Measurements from ENCODE around the gene PECR. TPM values are rescaled to one million over a fixed set of nuclear protein-coding genes. Genes with fewer than 3 reads are reported as not detected.
A peak's percentile ranks its signal among the peaks of the same experiment; 100 is the strongest.

The PECR gene
- total and polyA plus RNA-seq, 4 donors = 31.8 to 152 (median 65.5) TPM

- no peaks in the 10 kb centered on the region for H3K36me3 ChIP-seq (ENCODE audit: control insufficient read depth in 4 of 4, insufficient read depth in 3 of 4, low read depth in 1 of 4, low read length in 3 of 4)
- H3K9me3 ChIP-seq (ENCODE audit: control insufficient read depth in 4 of 4, low read length in 3 of 4) = no peaks in the 10 kb centered on the region
- no peak for TF ChIP-seq JUND (IDR thresholded peaks at IDR 0.05)
- TF ChIP-seq RXRA (IDR thresholded peaks at IDR 0.05) = no peak
- no peak for TF ChIP-seq HNF4A (conservative IDR thresholded peaks at IDR 0.05)
- no peak for TF ChIP-seq ZBTB33 (IDR thresholded peaks at IDR 0.05)
- no peak for TF ChIP-seq GABPA (IDR thresholded peaks at IDR 0.05 in 1 of 2, conservative IDR thresholded peaks at IDR 0.05 in 1 of 2)
- no peak for TF ChIP-seq TAF1 (conservative IDR thresholded peaks at IDR 0.05)
- no peak for TF ChIP-seq MAX (IDR thresholded peaks at IDR 0.05)
- DNase-seq (ENCODE audit: low spot score) = no peak
- WGBS = 77% methylated on average over 3 of the region's 3 CpGs
- H3K4me3 ChIP-seq (ENCODE audit: low read depth in 1 of 3, low read length in 3 of 3) = no peak overlapping the region
- no peak overlapping the region for H3K9ac ChIP-seq (ENCODE audit: low read depth in 1 of 2, low read length in 2 of 2)
- H3K4me1 ChIP-seq (ENCODE audit: control insufficient read depth in 4 of 4, insufficient read depth in 4 of 4, low read length in 3 of 4) = peaks cover 10 to 42% (median 36%) of the 10 kb centered on the region in 4 donors
- no peaks in the 10 kb centered on the region for H3K27me3 ChIP-seq (ENCODE audit: control insufficient read depth in 4 of 4, insufficient read depth in 4 of 4, low read length in 3 of 4)
- no peak overlapping the region for H3K27ac ChIP-seq (ENCODE audit: low read depth in 1 of 2, low read length in 2 of 2)
Observed at GRCh38 chr2:216084547-216084946, 2.9 kb upstream of the PECR start.

- H3K36me3 ChIP-seq (ENCODE audit: control insufficient read depth in 4 of 4, insufficient read depth in 3 of 4, low read depth in 1 of 4, low read length in 3 of 4) = no peaks in the 10 kb centered on the region
- no peak overlapping the region for H3K4me3 ChIP-seq (ENCODE audit: low read depth in 1 of 3, low read length in 3 of 3)
- no peaks in the 10 kb centered on the region for H3K27me3 ChIP-seq (ENCODE audit: control insufficient read depth in 4 of 4, insufficient read depth in 4 of 4, low read length in 3 of 4)
- no peak overlapping the region for H3K9ac ChIP-seq (ENCODE audit: low read depth in 1 of 2, low read length in 2 of 2)
- 67% methylated on average over 11 of the region's 11 CpGs for WGBS
- no peak overlapping the region for H3K27ac ChIP-seq (ENCODE audit: low read depth in 1 of 2, low read length in 2 of 2)
- no peak for DNase-seq (ENCODE audit: low spot score)
- no peaks in the 10 kb centered on the region for H3K9me3 ChIP-seq (ENCODE audit: control insufficient read depth in 4 of 4, low read length in 3 of 4)
- peaks cover 10 to 45% (median 37%) of the 10 kb centered on the region in 4 donors for H3K4me1 ChIP-seq (ENCODE audit: control insufficient read depth in 4 of 4, insufficient read depth in 4 of 4, low read length in 3 of 4)
- TF ChIP-seq SP1 (IDR thresholded peaks at IDR 0.05) (peak; percentile 30), ZBTB33 (IDR thresholded peaks at IDR 0.05) (no peak), NR2F2 (IDR thresholded peaks at IDR 0.05) (no peak), JUND (IDR thresholded peaks at IDR 0.05) (peak in 1 of 2 donors; percentile 11), HNF4G (IDR thresholded peaks at IDR 0.05) (peak; percentile 38), GABPA (IDR thresholded peaks at IDR 0.05 in 1 of 2, conservative IDR thresholded peaks at IDR 0.05 in 1 of 2) (no peak), CTCF (IDR thresholded peaks at IDR 0.05; ENCODE audit: low read depth, low read length, missing input control) (no peak), REST (IDR thresholded peaks at IDR 0.05) (no peak), YY1 (IDR thresholded peaks at IDR 0.05) (no peak), RXRA (IDR thresholded peaks at IDR 0.05) (peak; percentile 43 to 52), FOXA2 (IDR thresholded peaks at IDR 0.05) (no peak), TAF1 (conservative IDR thresholded peaks at IDR 0.05) (no peak), MAX (IDR thresholded peaks at IDR 0.05) (no peak), FOXA1 (IDR thresholded peaks at IDR 0.05) (no peak), RAD21 (IDR thresholded peaks at IDR 0.05) (no peak), HNF4A (conservative IDR thresholded peaks at IDR 0.05) (peak; percentile 79 to 83), EGR1 (IDR thresholded peaks at IDR 0.05; ENCODE audit: low read depth in 2 of 2) (no peak)
Observed at GRCh38 chr2:216083464-216084281, 2.1 kb upstream of the PECR start.

All from liver (tissue), 9 donors.